ENCODE results near the gene VWA3A.

Gene VWA3A

GRCh38 chr16:22204091-22204655 is 111.8 kb downstream of the VWA3A start:
- DNase-seq, result no peak

GRCh38 chr16:22205577-22206012 is 113.3 kb downstream of the VWA3A start:
- no peak for DNase-seq

- DNase-seq, result peak; percentile 76 to 95 (median 93)
Observed at GRCh38 chr16:22206013-22206841, 113.9 kb downstream of the VWA3A start, which contains the start of gene EEF2K. Gene EEF2K, plus strand, starts transcription at chr16:22206278. Its CDS starts 19,452 bp downstream, at chr16:22225730.

Data from NCI-H1417 (cell line).